Measurements from ENCODE around the gene SPATA32. TPM values are rescaled to one million over a fixed set of nuclear protein-coding genes. Genes with fewer than 3 reads are reported as not detected.

Gene SPATA32
- total RNA-seq, 1 experiment from 2014 or later, result 0.81 TPM

- no peaks in the 10 kb centered on the region; the same call in 1 of the 2 replicates for H3K4me1 ChIP-seq (ENCODE audit: insufficient read depth, low read length)
- WGBS (ENCODE audit: extremely low coverage, insufficient read length, low lambda C conversion rate), result no CpG with 5 or more reads among the region's 10 CpGs
Measured at GRCh38 chr17:45293413-45294211, 31.7 kb upstream of the SPATA32 start.

More at GRCh38 chr17:45293413-45294211, 31.7 kb upstream of the SPATA32 start:
- no peak overlapping the region for H3K14ac ChIP-seq (ENCODE audit: insufficient read depth, low read length)
- no peak overlapping the region for H4K91ac ChIP-seq (ENCODE audit: insufficient read length, low read depth, low read length)
- no peak overlapping the region for H2BK12ac ChIP-seq (ENCODE audit: insufficient read length, low read depth, low read length)
- no peak overlapping the region for H3K4ac ChIP-seq (ENCODE audit: low read depth, low read length)
- TF ChIP-seq, protein P1, sequence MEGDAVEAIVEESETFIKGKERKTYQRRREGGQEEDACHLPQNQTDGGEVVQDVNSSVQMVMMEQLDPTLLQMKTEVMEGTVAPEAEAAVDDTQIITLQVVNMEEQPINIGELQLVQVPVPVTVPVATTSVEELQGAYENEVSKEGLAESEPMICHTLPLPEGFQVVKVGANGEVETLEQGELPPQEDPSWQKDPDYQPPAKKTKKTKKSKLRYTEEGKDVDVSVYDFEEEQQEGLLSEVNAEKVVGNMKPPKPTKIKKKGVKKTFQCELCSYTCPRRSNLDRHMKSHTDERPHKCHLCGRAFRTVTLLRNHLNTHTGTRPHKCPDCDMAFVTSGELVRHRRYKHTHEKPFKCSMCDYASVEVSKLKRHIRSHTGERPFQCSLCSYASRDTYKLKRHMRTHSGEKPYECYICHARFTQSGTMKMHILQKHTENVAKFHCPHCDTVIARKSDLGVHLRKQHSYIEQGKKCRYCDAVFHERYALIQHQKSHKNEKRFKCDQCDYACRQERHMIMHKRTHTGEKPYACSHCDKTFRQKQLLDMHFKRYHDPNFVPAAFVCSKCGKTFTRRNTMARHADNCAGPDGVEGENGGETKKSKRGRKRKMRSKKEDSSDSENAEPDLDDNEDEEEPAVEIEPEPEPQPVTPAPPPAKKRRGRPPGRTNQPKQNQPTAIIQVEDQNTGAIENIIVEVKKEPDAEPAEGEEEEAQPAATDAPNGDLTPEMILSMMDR (conservative IDR thresholded peaks at IDR 0.05), result no peak
- H3K27me3 Mint-ChIP-seq (ENCODE audit: low read depth), result no peaks in the 10 kb centered on the region
- H2BK120ac ChIP-seq (ENCODE audit: low read depth, low read length, poor library complexity, severe bottlenecking), result no peak overlapping the region
- H3T11ph ChIP-seq (ENCODE audit: low read length), result no peak overlapping the region
- H3K18ac ChIP-seq (ENCODE audit: insufficient read length, low read depth, low read length), result no peak overlapping the region
- no peak overlapping the region for H4K5ac ChIP-seq (ENCODE audit: insufficient read length, low read depth, low read length)
- H2BK20ac ChIP-seq (ENCODE audit: low read depth, low read length, poor library complexity, severe bottlenecking), result no peak overlapping the region
- peak; percentile 73 for DNase-seq
- H2BK15ac ChIP-seq (ENCODE audit: low read depth, low read length), result no peak overlapping the region
- no peak overlapping the region for H4K8ac ChIP-seq (replicated peaks; ENCODE audit: insufficient read length, low read depth, low read length)
- H3K79me2 ChIP-seq (ENCODE audit: insufficient read depth, low read length), result no peaks in the 10 kb centered on the region; the same call in 1 of the 2 replicates
- peak overlapping the region; percentile 22 to 92 (median 37); a peak in 3 of 7 replicates for H3K27ac Mint-ChIP-seq
- no peaks in the 10 kb centered on the region for H4K20me1 ChIP-seq (ENCODE audit: control insufficient read depth, insufficient read depth, insufficient read length)
- no peak overlapping the region for H3K27ac ChIP-seq (ENCODE audit: insufficient read length, low read depth, low read length)
- no peak overlapping the region for H2AK5ac ChIP-seq (ENCODE audit: insufficient read length, low read length)
- no peak overlapping the region for H3K23ac ChIP-seq (ENCODE audit: insufficient read length, low read depth, low read length)
- no peaks in the 10 kb centered on the region for H3K9me3 Mint-ChIP-seq
- peaks cover 12 to 17% of the 10 kb centered on the region in 2 experiments for H3K4me1 Mint-ChIP-seq
- H3K56ac ChIP-seq (ENCODE audit: insufficient read length, low read depth, low read length), result no peak overlapping the region
- H3K9me3 ChIP-seq (ENCODE audit: control insufficient read depth, low read depth, low read length), result no peaks in the 10 kb centered on the region
- H3K4me3 Mint-ChIP-seq, result no peak overlapping the region
- no peaks in the 10 kb centered on the region for H3K23me2 ChIP-seq (ENCODE audit: insufficient read length, low read depth, low read length, poor library complexity, severe bottlenecking)
- no peak overlapping the region for H2AFZ ChIP-seq (ENCODE audit: low read length)
- H3K27me3 ChIP-seq (ENCODE audit: insufficient read depth, low read length), result no peaks in the 10 kb centered on the region
- H3K79me1 ChIP-seq (ENCODE audit: insufficient read depth, low read depth, low read length, poor library complexity, severe bottlenecking), result no peaks in the 10 kb centered on the region
- H3K36me3 Mint-ChIP-seq (ENCODE audit: insufficient read depth in 1 of 3, low read depth in 3 of 3), result peaks cover 5 to 16% (median 14%) of the 10 kb centered on the region in 3 experiments; a peak in 6 of 7 replicates
- no peak overlapping the region for H3K9ac ChIP-seq (ENCODE audit: extremely low read depth, insufficient read length, low read length)
- H2BK5ac ChIP-seq (ENCODE audit: insufficient read length, low read length), result no peak overlapping the region
- H3K4me2 ChIP-seq (ENCODE audit: insufficient read depth, insufficient read length, low read length), result no peak overlapping the region
